ENCODE results near the gene PSORS1C1. TPM values are rescaled to one million over a fixed set of nuclear protein-coding genes. Genes with fewer than 3 reads are reported as not detected.
A peak's percentile ranks its signal among the peaks of the same experiment; 100 is the strongest.

Gene PSORS1C1
- total and polyA plus RNA-seq, 2 of the 4 experiments (the other 2 are of a cell fraction): 0.36 to 1.1 TPM

DNA sequence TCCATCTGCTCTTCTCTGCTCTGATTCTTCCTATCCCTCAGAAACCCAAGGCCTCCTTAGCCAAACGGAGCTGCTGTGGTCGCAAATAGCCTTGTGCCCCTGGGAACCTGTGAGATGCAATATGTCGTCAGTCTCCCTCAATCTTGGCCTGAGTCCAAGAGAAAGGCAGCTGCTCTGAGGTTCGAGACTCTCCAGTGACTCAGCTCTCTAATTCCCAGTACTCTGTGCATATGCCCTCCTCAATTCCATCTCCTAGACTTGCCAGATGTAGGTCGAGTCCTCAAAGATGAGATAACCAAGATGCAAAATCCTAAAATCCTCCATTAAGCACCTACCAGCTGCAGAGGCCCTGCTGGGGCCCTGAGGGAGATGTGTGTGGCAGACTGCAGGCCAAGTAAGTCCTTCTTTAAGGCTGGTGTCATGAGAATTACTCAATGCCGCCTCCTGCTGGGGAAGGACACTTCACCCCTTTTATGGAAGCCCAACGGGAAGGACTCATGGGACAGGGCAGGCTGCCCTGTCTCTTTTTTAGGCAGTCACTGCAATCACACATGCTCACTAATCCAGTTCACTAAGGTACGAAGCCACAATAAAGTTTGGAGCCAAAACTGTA, 30.8 kb upstream of the PSORS1C1 start:
- Histone ChIP-seq H3K27me3 (ENCODE audit: control insufficient read depth, insufficient read depth, low read length) (no peaks in the 10 kb centered on the region; the same call in 1 of the 2 replicates), H3K36me3 (ENCODE audit: control insufficient read depth, insufficient read depth, low read length) (no peaks in the 10 kb centered on the region), H3K4me2 (ENCODE audit: low read depth, low read length) (no peak overlapping the region), H3K4me3 (ENCODE audit: insufficient read depth, low read depth, low read length) (no peak overlapping the region), H3K18ac (ENCODE audit: low read depth, low read length) (no peak overlapping the region), H2BK5ac (ENCODE audit: low read depth, low read length, poor library complexity, severe bottlenecking) (no peak overlapping the region), H2AFZ (replicated peaks; ENCODE audit: low read length, poor library complexity) (peak overlapping the region; percentile 17), H2AK5ac (ENCODE audit: low read depth, low read length) (no peak overlapping the region; the same call in 1 of the 2 replicates), H3K9ac (ENCODE audit: low read depth, low read length) (no peak overlapping the region), H2BK120ac (ENCODE audit: low read depth, low read length) (no peak overlapping the region), H4K91ac (ENCODE audit: insufficient read depth, low read depth, low read length) (no peak overlapping the region), H2BK20ac (ENCODE audit: low read depth, low read length) (peak overlapping the region; percentile 0; the same call in 1 of the 2 replicates), H3K23ac (ENCODE audit: low read depth, low read length) (no peak overlapping the region), H3K4me1 (ENCODE audit: control insufficient read depth, insufficient read depth, low read length) (peaks cover 13% of the 10 kb centered on the region), H2AK9ac (replicated peaks; ENCODE audit: low read depth, low read length, poor library complexity) (peak overlapping the region; percentile 6), H3K9me3 (ENCODE audit: control insufficient read depth, insufficient read depth, low read length) (peaks cover 2% of the 10 kb centered on the region; the same call in 1 of the 2 replicates), H3K4ac (ENCODE audit: low read depth, low read length) (no peak overlapping the region; the same call in 1 of the 2 replicates), H3K14ac (replicated peaks; ENCODE audit: low read depth, low read length) (no peak overlapping the region), H4K5ac (ENCODE audit: low read depth, low read length) (no peak overlapping the region), H2BK15ac (ENCODE audit: low read depth, low read length) (no peak overlapping the region), H3K56ac (ENCODE audit: extremely low read depth, insufficient read depth, low read length) (no peak overlapping the region), H4K8ac (ENCODE audit: low read depth in 2 of 2, low read length in 2 of 2) (peak overlapping the region in 1 of 2 experiments; percentile 60; a peak in 1 of 4 replicates), H3K27ac (ENCODE audit: insufficient read depth, low read length) (no peak overlapping the region), H3K79me1 (ENCODE audit: low read depth in 1 of 2, low read length in 2 of 2) (no peaks in the 10 kb centered on the region), H3K9me1 (ENCODE audit: insufficient read depth, low read length) (peaks cover 4% of the 10 kb centered on the region; the same call in 1 of the 2 replicates), H4K20me1 (ENCODE audit: insufficient read depth, low read length) (0 out of 2 replicates have a peak, but pooled peaks cover 3% of the 10 kb centered on the region)
- TF ChIP-seq RCOR1 (IDR thresholded peaks at IDR 0.05; ENCODE audit: insufficient replicate concordance, low read length) (no peak), BHLHE40 (IDR thresholded peaks at IDR 0.05; ENCODE audit: low read depth, low read length) (no peak), CEBPB (IDR thresholded peaks at IDR 0.05; ENCODE audit: low read depth, low read length) (peak; percentile 39; the same call in 1 of the 2 replicates), CHD1 (IDR thresholded peaks at IDR 0.05; ENCODE audit: low read depth, low read length) (no peak)
- TF ChIP-seq, protein P1, sequence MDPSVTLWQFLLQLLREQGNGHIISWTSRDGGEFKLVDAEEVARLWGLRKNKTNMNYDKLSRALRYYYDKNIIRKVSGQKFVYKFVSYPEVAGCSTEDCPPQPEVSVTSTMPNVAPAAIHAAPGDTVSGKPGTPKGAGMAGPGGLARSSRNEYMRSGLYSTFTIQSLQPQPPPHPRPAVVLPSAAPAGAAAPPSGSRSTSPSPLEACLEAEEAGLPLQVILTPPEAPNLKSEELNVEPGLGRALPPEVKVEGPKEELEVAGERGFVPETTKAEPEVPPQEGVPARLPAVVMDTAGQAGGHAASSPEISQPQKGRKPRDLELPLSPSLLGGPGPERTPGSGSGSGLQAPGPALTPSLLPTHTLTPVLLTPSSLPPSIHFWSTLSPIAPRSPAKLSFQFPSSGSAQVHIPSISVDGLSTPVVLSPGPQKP (IDR thresholded peaks at IDR 0.05; ENCODE audit: borderline replicate concordance, low read depth, low read length): no peak
- TF ChIP-seq, protein P2, sequence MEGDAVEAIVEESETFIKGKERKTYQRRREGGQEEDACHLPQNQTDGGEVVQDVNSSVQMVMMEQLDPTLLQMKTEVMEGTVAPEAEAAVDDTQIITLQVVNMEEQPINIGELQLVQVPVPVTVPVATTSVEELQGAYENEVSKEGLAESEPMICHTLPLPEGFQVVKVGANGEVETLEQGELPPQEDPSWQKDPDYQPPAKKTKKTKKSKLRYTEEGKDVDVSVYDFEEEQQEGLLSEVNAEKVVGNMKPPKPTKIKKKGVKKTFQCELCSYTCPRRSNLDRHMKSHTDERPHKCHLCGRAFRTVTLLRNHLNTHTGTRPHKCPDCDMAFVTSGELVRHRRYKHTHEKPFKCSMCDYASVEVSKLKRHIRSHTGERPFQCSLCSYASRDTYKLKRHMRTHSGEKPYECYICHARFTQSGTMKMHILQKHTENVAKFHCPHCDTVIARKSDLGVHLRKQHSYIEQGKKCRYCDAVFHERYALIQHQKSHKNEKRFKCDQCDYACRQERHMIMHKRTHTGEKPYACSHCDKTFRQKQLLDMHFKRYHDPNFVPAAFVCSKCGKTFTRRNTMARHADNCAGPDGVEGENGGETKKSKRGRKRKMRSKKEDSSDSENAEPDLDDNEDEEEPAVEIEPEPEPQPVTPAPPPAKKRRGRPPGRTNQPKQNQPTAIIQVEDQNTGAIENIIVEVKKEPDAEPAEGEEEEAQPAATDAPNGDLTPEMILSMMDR (conservative IDR thresholded peaks at IDR 0.05; ENCODE audit: low read depth, low read length): peak; percentile 39
- intact Hi-C loops (cut with micrococcal nuclease) (no loop called here), in situ Hi-C loops (cut with MboI; ENCODE audit: low sequenced_read_pairs) (loop anchor here (25.0 kb wide), 1 partner anchor 597 kb away; the partner anchor contains the start of gene HLA-E), dilution Hi-C loops (cut with HindIII; ENCODE audit: low sequenced_read_pairs, unreplicated experiment) (no loop called here)
- ATAC-seq (ENCODE audit: low read depth) (peak; percentile 22), DNase-seq (peak; percentile 92)
- WGBS, 2 experiments (ENCODE audit: extremely low coverage in 2 of 2, insufficient read length in 1 of 2): 29% methylated on average over 2 of the region's 8 CpGs; no CpG with 5 or more reads in 1 of the 2 experiments
- CTCF ChIA-PET: interaction anchor here (0.6 to 1.3 kb wide), 3 partner anchors 11 to 53 kb away, joined by 3 to 7 read pairs (median 4); no protein-coding TSS in a partner anchor
- BruUV-seq (replicated peaks): no TSS peak
- POLR2A ChIA-PET (ENCODE audit: unreplicated experiment): no interaction called here
